T follicular helper cell (primary cell): ENCODE measurements around the gene RTBDN.

Experiments
- DNase-seq: peaks from one replicate; pipeline ENCODE4 v3.0.0-alpha.2; 2020; ENCODE audit warnings: low read depth

RTBDN gene

GRCh38 chr19:12792051-12792852 lies 42.1 kb downstream of the RTBDN start:
- no peak for DNase-seq

- DNase-seq: peak; percentile 96
Observed at GRCh38 chr19:12791345-12792050, 42.9 kb downstream of the RTBDN start, which contains the start of gene JUNB. JUNB (plus strand) TSS chr19:12791486; CDS start chr19:12791772, 286 bp downstream.

- DNase-seq: no peak
Observed at GRCh38 chr19:12790628-12791344, 43.6 kb downstream of the RTBDN start.

GRCh38 chr19:12789904-12790619 lies 44.3 kb downstream of the RTBDN start:
- DNase-seq: peak; percentile 82

GRCh38 chr19:12789098-12789903 lies 45.1 kb downstream of the RTBDN start:
- no peak for DNase-seq

- DNase-seq: no peak
Observed at GRCh38 chr19:12788682-12789097, 45.7 kb downstream of the RTBDN start.

GRCh38 chr19:12788042-12788681 lies 46.2 kb downstream of the RTBDN start:
- no peak for DNase-seq

- no peak for DNase-seq
Observed at GRCh38 chr19:12787458-12787857, 46.9 kb downstream of the RTBDN start.

GRCh38 chr19:12786952-12787351 lies 47.4 kb downstream of the RTBDN start:
- DNase-seq: no peak

GRCh38 chr19:12786141-12786870 lies 48.1 kb downstream of the RTBDN start:
- no peak for DNase-seq

- no peak for DNase-seq
Observed at GRCh38 chr19:12785431-12786031, 48.8 kb downstream of the RTBDN start.

GRCh38 chr19:12784871-12785430 lies 49.4 kb downstream of the RTBDN start:
- no peak for DNase-seq

- no peak for DNase-seq
Observed at GRCh38 chr19:12784394-12784870, 49.9 kb downstream of the RTBDN start.

GRCh38 chr19:12783849-12784393 lies 50.5 kb downstream of the RTBDN start:
- no peak for DNase-seq

- DNase-seq: no peak
Observed at GRCh38 chr19:12783291-12783848, 51.0 kb downstream of the RTBDN start.

- DNase-seq: peak; percentile 97
Observed at GRCh38 chr19:12782424-12783290, 51.7 kb downstream of the RTBDN start.

GRCh38 chr19:12782174-12782423 lies 52.3 kb downstream of the RTBDN start:
- DNase-seq: no peak
